GM23338 (cell line): ENCODE measurements around the gene TRIP10. TPM values are rescaled to one million over a fixed set of nuclear protein-coding genes. Genes with fewer than 3 reads are reported as not detected.

Experiments used
- ATAC-seq: fragments of 200-7000 bp; cut with Tn5 transposase; 3 replicates; pipeline ENCODE4 v1.9.1; 2020
- DNase-seq: peaks from one replicate; pipeline ENCODE4 v3.0.0-alpha.2; 2015; ENCODE audit warnings: low spot score
- H2AFZ ChIP-seq: fragments of 200-600 bp; sonication (generic); 2 replicates; pipeline ENCODE4 v1.8.0; 2016; ENCODE audit warnings: antibody characterized with exemption, mild to moderate bottlenecking, moderate library complexity
- H3F3A ChIP-seq: fragments of 200-600 bp; sonication (generic); replicated peaks from 2 replicates; pipeline ENCODE4 v1.8.0; 2017; ENCODE audit warnings: antibody characterized with exemption, mixed run types, low read depth
- H3K27ac ChIP-seq: fragments of 200-600 bp; sonication (generic); 2 replicates; pipeline ENCODE4 v1.6.1; 2016; ENCODE audit warnings: low read depth
- H3K27me3 ChIP-seq: fragments of 200-600 bp; sonication (generic); 2 replicates; pipeline ENCODE4 v1.8.0; 2016; ENCODE audit warnings: mild to moderate bottlenecking, mixed run types, moderate library complexity; ENCODE audit not compliant: insufficient read depth
- H3K36me3 ChIP-seq: fragments of 200-600 bp; sonication (generic); 2 replicates; pipeline ENCODE4 v1.8.0; 2016; ENCODE audit warnings: mild to moderate bottlenecking; ENCODE audit not compliant: insufficient read depth
- H3K4me1 ChIP-seq: fragments of 200-600 bp; sonication (generic); 2 replicates; pipeline ENCODE4 v1.8.0; 2016; ENCODE audit warnings: mild to moderate bottlenecking, moderate library complexity; ENCODE audit not compliant: insufficient read depth
- H3K4me2 ChIP-seq: fragments of 200-600 bp; sonication (generic); 2 replicates; pipeline ENCODE4 v1.7.1; 2017; ENCODE audit warnings: mixed run types
- H3K4me3 ChIP-seq: fragments of 200-600 bp; sonication (generic); 2 replicates; pipeline ENCODE4 v1.6.1; 2016; ENCODE audit warnings: mixed run types
- H3K79me2 ChIP-seq: fragments of 200-600 bp; sonication (generic); replicated peaks from 2 replicates; pipeline ENCODE4 v1.8.0; 2017; ENCODE audit warnings: mild to moderate bottlenecking; ENCODE audit not compliant: insufficient read depth
- H3K9me2 ChIP-seq: fragments of 200-600 bp; sonication (generic); 2 replicates; pipeline ENCODE4 v1.8.0; 2017; ENCODE audit not compliant: insufficient read depth
- H4K20me1 ChIP-seq: fragments of 200-600 bp; sonication (generic); replicated peaks from 2 replicates; pipeline ENCODE4 v1.8.0; 2017; ENCODE audit warnings: mild to moderate bottlenecking; ENCODE audit not compliant: insufficient read depth
- H3K27ac Mint-ChIP-seq: 2 replicates; pipeline ENCODE4 v1.8.0; 2020; ENCODE audit warnings: inconsistent platforms, mild to moderate bottlenecking, moderate library complexity, mixed read lengths
- H3K27me3 Mint-ChIP-seq: 3 replicates; pipeline ENCODE4 v1.8.0; 2022; ENCODE audit warnings: low read depth, mild to moderate bottlenecking, moderate library complexity, mixed read lengths, inconsistent platforms; ENCODE audit not compliant: insufficient read depth, poor library complexity
- H3K36me3 Mint-ChIP-seq: 3 replicates; pipeline ENCODE4 v1.8.0; 2021; ENCODE audit warnings: low read depth, mild to moderate bottlenecking, inconsistent platforms, moderate library complexity, mixed read lengths
- H3K4me1 Mint-ChIP-seq: 3 replicates; pipeline ENCODE4 v1.8.0; 2020; ENCODE audit warnings: mild to moderate bottlenecking, inconsistent platforms, mixed read lengths
- H3K4me3 Mint-ChIP-seq: 3 replicates; pipeline ENCODE4 v1.8.0; 2021; ENCODE audit warnings: moderate library complexity, mild to moderate bottlenecking, inconsistent platforms, mixed read lengths
- H3K9me3 Mint-ChIP-seq: 3 replicates; pipeline ENCODE4 v1.8.0; 2020; ENCODE audit warnings: moderate library complexity, mild to moderate bottlenecking, inconsistent platforms, mixed read lengths
- CREB1 ChIP-seq: fragments of 250-450 bp; sonication (Bioruptor Pico); IDR thresholded peaks from 2 replicates; pipeline ENCODE4 v1.5.0; 2020; ENCODE audit warnings: low read depth, mild to moderate bottlenecking, moderate library complexity
- EZH2 ChIP-seq: fragments of 200-600 bp; sonication (generic); IDR thresholded peaks from one replicate; pipeline ENCODE4 v1.8.0; 2017; ENCODE audit warnings: antibody characterized with exemption, mild to moderate bottlenecking, low read depth; ENCODE audit not compliant: unreplicated experiment
- NANOG ChIP-seq: IDR thresholded peaks from 2 replicates; pipeline ENCODE4 v1.6.1; 2016; ENCODE audit warnings: antibody characterized with exemption, borderline replicate concordance
- STAT1 ChIP-seq: IDR thresholded peaks from one replicate; pipeline ENCODE4 v1.6.1; 2016; ENCODE audit warnings: antibody characterized with exemption; ENCODE audit not compliant: unreplicated experiment
- ZNF114 ChIP-seq: fragments of 250-450 bp; sonication (Bioruptor Pico); IDR thresholded peaks from 2 replicates; pipeline ENCODE4 v1.5.0; 2020; ENCODE audit warnings: mild to moderate bottlenecking, moderate library complexity
- ZNF331 ChIP-seq: fragments of 250-450 bp; sonication (Bioruptor Pico); IDR thresholded peaks from 2 replicates; pipeline ENCODE4 v1.5.0; 2020; ENCODE audit warnings: low read depth, mild to moderate bottlenecking, moderate library complexity
- polyA plus RNA-seq: library from polyadenylated mRNA; unstranded; fragments of >200 nt; fragmentation: Nextera tagmentation; extraction: Ambion mirVana; gene quantifications from 2 replicates; pipeline ENCODE4 v1.2.1, GENCODE V29; 2016
- total RNA-seq: library from RNA; depleted of rRNA; stranded (reverse); fragments of >200 nt; shearing (Covaris generic); gene quantifications from 2 replicates; pipeline ENCODE4 v1.2.3, GENCODE V29; 2014
- TF ChIP-seq, protein P1 (sequence below): IDR thresholded peaks from 2 replicates; pipeline ENCODE4 v1.6.1; 2016; ENCODE audit warnings: antibody characterized with exemption
- TF ChIP-seq, protein P2 (sequence below): fragments of 250-450 bp; sonication (Bioruptor Pico); IDR thresholded peaks from 2 replicates; pipeline ENCODE4 v1.5.0; 2020; ENCODE audit warnings: mild to moderate bottlenecking, moderate library complexity
- TF ChIP-seq, protein P3 (sequence below), 2 experiments: fragments of 200-600 bp in 1 of 2; sonication (generic) in 1 of 2; conservative IDR thresholded peaks; 2 replicates each; pipeline versions ENCODE4 v1.5.1 to v1.6.1; 2016 to 2017; ENCODE audit warnings: antibody characterized with exemption in 2 of 2, low read depth in 2 of 2, mild to moderate bottlenecking in 2 of 2, moderate library complexity in 1 of 2
- TF ChIP-seq, protein P4 (sequence below): IDR thresholded peaks from one replicate; pipeline ENCODE4 v1.6.1; 2018; ENCODE audit warnings: antibody characterized with exemption; ENCODE audit not compliant: unreplicated experiment

TRIP10 gene
- total and polyA plus RNA-seq, 2 experiments from 2014 or later = 56.8 to 68.5 TPM

DNA sequence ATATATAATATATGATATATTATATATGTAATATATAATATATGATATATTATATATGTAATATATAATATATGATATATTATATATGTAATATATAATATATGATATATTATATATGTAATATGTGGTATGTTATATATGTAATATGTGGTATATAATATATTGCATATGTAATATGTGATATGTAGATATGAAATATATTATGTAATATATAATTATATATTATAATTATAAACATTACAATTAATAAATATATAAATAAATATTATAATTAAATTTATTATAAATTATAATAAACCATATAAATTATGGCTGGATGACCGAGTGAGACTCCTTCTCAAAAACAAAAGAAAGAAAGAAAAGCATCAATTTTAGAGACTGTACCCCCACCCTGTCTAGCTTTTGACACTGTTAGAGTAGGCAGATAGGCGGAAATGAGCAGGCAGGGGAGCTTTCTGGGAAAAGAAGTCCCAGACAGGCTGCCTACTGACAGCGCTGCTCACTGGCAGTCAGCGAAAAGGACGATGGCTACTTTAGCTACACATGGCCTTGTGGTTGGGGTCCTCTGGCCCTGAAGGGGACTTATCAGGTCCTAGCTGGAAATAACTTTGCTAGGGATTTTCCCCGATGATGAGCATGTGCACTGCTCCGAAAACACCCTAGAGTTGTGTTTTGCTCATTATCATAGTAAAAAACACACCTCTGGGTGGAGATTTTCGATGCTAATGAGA is 38.7 kb upstream of the TRIP10 start:
- H3K79me2 ChIP-seq = no peaks in the 10 kb centered on the region
- Mint-ChIP-seq H3K9me3 (peaks cover 86% of the 10 kb centered on the region), H3K4me3 (no peak overlapping the region), H3K4me1 (no peaks in the 10 kb centered on the region), H3K27ac (no peak overlapping the region), H3K27me3 (peaks cover 5% of the 10 kb centered on the region), H3K36me3 (peaks cover 24% of the 10 kb centered on the region; the same call in 2 of the 3 replicates)
- ATAC-seq = no peak
- no peak overlapping the region for H3K27ac ChIP-seq
- no peaks in the 10 kb centered on the region for H3K4me1 ChIP-seq
- no peaks in the 10 kb centered on the region for H3F3A ChIP-seq
- TF ChIP-seq EZH2 = no peak
- TF ChIP-seq STAT1 = no peak
- TF ChIP-seq, protein P1, sequence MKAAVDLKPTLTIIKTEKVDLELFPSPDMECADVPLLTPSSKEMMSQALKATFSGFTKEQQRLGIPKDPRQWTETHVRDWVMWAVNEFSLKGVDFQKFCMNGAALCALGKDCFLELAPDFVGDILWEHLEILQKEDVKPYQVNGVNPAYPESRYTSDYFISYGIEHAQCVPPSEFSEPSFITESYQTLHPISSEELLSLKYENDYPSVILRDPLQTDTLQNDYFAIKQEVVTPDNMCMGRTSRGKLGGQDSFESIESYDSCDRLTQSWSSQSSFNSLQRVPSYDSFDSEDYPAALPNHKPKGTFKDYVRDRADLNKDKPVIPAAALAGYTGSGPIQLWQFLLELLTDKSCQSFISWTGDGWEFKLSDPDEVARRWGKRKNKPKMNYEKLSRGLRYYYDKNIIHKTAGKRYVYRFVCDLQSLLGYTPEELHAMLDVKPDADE = no peak
- TF ChIP-seq, protein P2, sequence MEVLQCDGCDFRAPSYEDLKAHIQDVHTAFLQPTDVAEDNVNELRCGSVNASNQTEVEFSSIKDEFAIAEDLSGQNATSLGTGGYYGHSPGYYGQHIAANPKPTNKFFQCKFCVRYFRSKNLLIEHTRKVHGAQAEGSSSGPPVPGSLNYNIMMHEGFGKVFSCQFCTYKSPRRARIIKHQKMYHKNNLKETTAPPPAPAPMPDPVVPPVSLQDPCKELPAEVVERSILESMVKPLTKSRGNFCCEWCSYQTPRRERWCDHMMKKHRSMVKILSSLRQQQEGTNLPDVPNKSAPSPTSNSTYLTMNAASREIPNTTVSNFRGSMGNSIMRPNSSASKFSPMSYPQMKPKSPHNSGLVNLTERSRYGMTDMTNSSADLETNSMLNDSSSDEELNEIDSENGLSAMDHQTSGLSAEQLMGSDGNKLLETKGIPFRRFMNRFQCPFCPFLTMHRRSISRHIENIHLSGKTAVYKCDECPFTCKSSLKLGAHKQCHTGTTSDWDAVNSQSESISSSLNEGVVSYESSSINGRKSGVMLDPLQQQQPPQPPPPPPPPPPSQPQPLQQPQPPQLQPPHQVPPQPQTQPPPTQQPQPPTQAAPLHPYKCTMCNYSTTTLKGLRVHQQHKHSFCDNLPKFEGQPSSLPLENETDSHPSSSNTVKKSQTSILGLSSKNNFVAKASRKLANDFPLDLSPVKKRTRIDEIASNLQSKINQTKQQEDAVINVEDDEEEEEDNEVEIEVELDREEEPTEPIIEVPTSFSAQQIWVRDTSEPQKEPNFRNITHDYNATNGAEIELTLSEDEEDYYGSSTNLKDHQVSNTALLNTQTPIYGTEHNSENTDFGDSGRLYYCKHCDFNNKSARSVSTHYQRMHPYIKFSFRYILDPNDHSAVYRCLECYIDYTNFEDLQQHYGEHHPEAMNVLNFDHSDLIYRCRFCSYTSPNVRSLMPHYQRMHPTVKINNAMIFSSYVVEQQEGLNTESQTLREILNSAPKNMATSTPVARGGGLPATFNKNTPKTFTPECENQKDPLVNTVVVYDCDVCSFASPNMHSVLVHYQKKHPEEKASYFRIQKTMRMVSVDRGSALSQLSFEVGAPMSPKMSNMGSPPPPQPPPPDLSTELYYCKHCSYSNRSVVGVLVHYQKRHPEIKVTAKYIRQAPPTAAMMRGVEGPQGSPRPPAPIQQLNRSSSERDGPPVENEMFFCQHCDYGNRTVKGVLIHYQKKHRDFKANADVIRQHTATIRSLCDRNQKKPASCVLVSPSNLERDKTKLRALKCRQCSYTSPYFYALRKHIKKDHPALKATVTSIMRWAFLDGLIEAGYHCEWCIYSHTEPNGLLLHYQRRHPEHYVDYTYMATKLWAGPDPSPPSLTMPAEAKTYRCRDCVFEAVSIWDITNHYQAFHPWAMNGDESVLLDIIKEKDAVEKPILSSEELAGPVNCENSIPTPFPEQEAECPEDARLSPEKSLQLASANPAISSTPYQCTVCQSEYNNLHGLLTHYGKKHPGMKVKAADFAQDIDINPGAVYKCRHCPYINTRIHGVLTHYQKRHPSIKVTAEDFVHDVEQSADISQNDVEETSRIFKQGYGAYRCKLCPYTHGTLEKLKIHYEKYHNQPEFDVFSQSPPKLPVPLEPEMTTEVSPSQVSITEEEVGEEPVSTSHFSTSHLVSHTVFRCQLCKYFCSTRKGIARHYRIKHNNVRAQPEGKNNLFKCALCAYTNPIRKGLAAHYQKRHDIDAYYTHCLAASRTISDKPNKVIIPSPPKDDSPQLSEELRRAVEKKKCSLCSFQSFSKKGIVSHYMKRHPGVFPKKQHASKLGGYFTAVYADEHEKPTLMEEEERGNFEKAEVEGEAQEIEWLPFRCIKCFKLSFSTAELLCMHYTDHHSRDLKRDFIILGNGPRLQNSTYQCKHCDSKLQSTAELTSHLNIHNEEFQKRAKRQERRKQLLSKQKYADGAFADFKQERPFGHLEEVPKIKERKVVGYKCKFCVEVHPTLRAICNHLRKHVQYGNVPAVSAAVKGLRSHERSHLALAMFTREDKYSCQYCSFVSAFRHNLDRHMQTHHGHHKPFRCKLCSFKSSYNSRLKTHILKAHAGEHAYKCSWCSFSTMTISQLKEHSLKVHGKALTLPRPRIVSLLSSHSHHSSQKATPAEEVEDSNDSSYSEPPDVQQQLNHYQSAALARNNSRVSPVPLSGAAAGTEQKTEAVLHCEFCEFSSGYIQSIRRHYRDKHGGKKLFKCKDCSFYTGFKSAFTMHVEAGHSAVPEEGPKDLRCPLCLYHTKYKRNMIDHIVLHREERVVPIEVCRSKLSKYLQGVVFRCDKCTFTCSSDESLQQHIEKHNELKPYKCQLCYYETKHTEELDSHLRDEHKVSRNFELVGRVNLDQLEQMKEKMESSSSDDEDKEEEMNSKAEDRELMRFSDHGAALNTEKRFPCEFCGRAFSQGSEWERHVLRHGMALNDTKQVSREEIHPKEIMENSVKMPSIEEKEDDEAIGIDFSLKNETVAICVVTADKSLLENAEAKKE = no peak
- TF ChIP-seq, protein P3, sequence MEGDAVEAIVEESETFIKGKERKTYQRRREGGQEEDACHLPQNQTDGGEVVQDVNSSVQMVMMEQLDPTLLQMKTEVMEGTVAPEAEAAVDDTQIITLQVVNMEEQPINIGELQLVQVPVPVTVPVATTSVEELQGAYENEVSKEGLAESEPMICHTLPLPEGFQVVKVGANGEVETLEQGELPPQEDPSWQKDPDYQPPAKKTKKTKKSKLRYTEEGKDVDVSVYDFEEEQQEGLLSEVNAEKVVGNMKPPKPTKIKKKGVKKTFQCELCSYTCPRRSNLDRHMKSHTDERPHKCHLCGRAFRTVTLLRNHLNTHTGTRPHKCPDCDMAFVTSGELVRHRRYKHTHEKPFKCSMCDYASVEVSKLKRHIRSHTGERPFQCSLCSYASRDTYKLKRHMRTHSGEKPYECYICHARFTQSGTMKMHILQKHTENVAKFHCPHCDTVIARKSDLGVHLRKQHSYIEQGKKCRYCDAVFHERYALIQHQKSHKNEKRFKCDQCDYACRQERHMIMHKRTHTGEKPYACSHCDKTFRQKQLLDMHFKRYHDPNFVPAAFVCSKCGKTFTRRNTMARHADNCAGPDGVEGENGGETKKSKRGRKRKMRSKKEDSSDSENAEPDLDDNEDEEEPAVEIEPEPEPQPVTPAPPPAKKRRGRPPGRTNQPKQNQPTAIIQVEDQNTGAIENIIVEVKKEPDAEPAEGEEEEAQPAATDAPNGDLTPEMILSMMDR (conservative IDR thresholded peaks at IDR 0.05; ENCODE audit: low read depth in 2 of 2) = no peak
- TF ChIP-seq ZNF114 (CRISPR knock-in tag) = no peak
- TF ChIP-seq, protein P4, sequence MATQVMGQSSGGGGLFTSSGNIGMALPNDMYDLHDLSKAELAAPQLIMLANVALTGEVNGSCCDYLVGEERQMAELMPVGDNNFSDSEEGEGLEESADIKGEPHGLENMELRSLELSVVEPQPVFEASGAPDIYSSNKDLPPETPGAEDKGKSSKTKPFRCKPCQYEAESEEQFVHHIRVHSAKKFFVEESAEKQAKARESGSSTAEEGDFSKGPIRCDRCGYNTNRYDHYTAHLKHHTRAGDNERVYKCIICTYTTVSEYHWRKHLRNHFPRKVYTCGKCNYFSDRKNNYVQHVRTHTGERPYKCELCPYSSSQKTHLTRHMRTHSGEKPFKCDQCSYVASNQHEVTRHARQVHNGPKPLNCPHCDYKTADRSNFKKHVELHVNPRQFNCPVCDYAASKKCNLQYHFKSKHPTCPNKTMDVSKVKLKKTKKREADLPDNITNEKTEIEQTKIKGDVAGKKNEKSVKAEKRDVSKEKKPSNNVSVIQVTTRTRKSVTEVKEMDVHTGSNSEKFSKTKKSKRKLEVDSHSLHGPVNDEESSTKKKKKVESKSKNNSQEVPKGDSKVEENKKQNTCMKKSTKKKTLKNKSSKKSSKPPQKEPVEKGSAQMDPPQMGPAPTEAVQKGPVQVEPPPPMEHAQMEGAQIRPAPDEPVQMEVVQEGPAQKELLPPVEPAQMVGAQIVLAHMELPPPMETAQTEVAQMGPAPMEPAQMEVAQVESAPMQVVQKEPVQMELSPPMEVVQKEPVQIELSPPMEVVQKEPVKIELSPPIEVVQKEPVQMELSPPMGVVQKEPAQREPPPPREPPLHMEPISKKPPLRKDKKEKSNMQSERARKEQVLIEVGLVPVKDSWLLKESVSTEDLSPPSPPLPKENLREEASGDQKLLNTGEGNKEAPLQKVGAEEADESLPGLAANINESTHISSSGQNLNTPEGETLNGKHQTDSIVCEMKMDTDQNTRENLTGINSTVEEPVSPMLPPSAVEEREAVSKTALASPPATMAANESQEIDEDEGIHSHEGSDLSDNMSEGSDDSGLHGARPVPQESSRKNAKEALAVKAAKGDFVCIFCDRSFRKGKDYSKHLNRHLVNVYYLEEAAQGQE = no peak
- no peak for TF ChIP-seq ZNF331 (CRISPR knock-in tag)
- TF ChIP-seq CREB1 (CRISPR knock-in tag) = no peak
- no peak for TF ChIP-seq NANOG
- H3K4me2 ChIP-seq = no peak overlapping the region
- no peak overlapping the region for H2AFZ ChIP-seq
- no peak for DNase-seq
- H3K36me3 ChIP-seq = no peaks in the 10 kb centered on the region
- no peak overlapping the region for H3K4me3 ChIP-seq
- H3K27me3 ChIP-seq = no peaks in the 10 kb centered on the region
- no peaks in the 10 kb centered on the region for H4K20me1 ChIP-seq
- no peaks in the 10 kb centered on the region for H3K9me2 ChIP-seq
